DND-41 (cell line): ENCODE results near the gene SSTR3.

ENCODE experiments used
- ATAC-seq: fragments of 200-7000 bp; cut with Tn5 transposase; 3 replicates; pipeline ENCODE4 v1.9.1; 2021; ENCODE audit warnings: low read depth; ENCODE audit not compliant: insufficient read depth
- DNase-seq: peaks from one replicate; pipeline ENCODE4 v3.0.0-alpha.2; 2020
- H2AFZ ChIP-seq: 2 replicates; pipeline ENCODE4 v1.6.0; 2012; ENCODE audit warnings: low read depth, low read length
- H3K27ac ChIP-seq: 2 replicates; pipeline ENCODE4 v1.5.1; 2012; ENCODE audit warnings: low read length, inconsistent platforms
- H3K27me3 ChIP-seq: fragments of 200-600 bp; sonication (generic); 2 replicates; pipeline ENCODE4 v1.6.0; 2012; ENCODE audit warnings: low read length, mild to moderate bottlenecking, inconsistent platforms; ENCODE audit not compliant: insufficient read depth, poor library complexity
- H3K36me3 ChIP-seq: 2 replicates; pipeline ENCODE4 v1.5.1; 2012; ENCODE audit warnings: low read length, inconsistent platforms; ENCODE audit not compliant: insufficient read depth
- H3K4me1 ChIP-seq: 2 replicates; pipeline ENCODE4 v1.5.1; 2012; ENCODE audit warnings: mild to moderate bottlenecking, low read length; ENCODE audit not compliant: insufficient read depth
- H3K4me2 ChIP-seq: 2 replicates; pipeline ENCODE4 v1.6.0; 2012; ENCODE audit warnings: mild to moderate bottlenecking, moderate library complexity, low read length, inconsistent platforms; ENCODE audit not compliant: insufficient read depth
- H3K4me3 ChIP-seq, 2 experiments: fragments of 200-600 bp in 1 of 2; shearing (Covaris generic) in 1 of 2; 2 replicates each; pipeline ENCODE4 v1.5.1; 2012 to 2016; ENCODE audit warnings: inconsistent platforms in 2 of 2, low read length in 2 of 2, mild to moderate bottlenecking in 2 of 2, low read depth in 1 of 2, moderate library complexity in 1 of 2
- H3K79me2 ChIP-seq: 2 replicates; pipeline ENCODE4 v1.6.0; 2012; ENCODE audit warnings: low read length, inconsistent platforms; ENCODE audit not compliant: insufficient read depth
- H3K9ac ChIP-seq: 2 replicates; pipeline ENCODE4 v1.6.0; 2012; ENCODE audit warnings: low read depth, mild to moderate bottlenecking, inconsistent platforms, low read length, moderate library complexity
- H3K9me3 ChIP-seq: 2 replicates; pipeline ENCODE4 v1.5.1; 2012; ENCODE audit warnings: low read length, moderate library complexity, mild to moderate bottlenecking, inconsistent platforms; ENCODE audit not compliant: insufficient read depth, severe bottlenecking
- H4K20me1 ChIP-seq: 2 replicates; pipeline ENCODE4 v1.6.0; 2012; ENCODE audit warnings: low read length; ENCODE audit not compliant: insufficient read depth
- CTCF ChIP-seq: IDR thresholded peaks from 2 replicates; pipeline ENCODE4 v1.5.1; 2012; ENCODE audit warnings: borderline replicate concordance, low read length, moderate library complexity, mild to moderate bottlenecking; ENCODE audit not compliant: poor library complexity, severe bottlenecking; ENCODE audit errors: extremely low read depth
- EZH2 ChIP-seq: IDR thresholded peaks from 3 replicates; pipeline ENCODE4 v1.6.1; 2012; ENCODE audit warnings: borderline replicate concordance, low read depth, mild to moderate bottlenecking, moderate library complexity, low read length, inconsistent platforms; ENCODE audit not compliant: severe bottlenecking

The SSTR3 gene

GRCh38 chr22:37232140-37232998 is 20.1 kb upstream of the SSTR3 start:
- TF ChIP-seq EZH2 = no peak
- TF ChIP-seq CTCF = no peak
- Histone ChIP-seq H2AFZ (no peak overlapping the region), H3K27ac (peak overlapping the region; percentile 43; the same call in 1 of the 2 replicates), H3K4me2 (no peak overlapping the region), H3K79me2 (peaks cover 66% of the 10 kb centered on the region), H3K27me3 (no peaks in the 10 kb centered on the region), H3K9me3 (no peaks in the 10 kb centered on the region), H3K9ac (no peak overlapping the region), H3K4me1 (peaks cover 52% of the 10 kb centered on the region), H3K4me3 (no peak overlapping the region), H4K20me1 (peaks cover 56% of the 10 kb centered on the region), H3K36me3 (peaks cover 90% of the 10 kb centered on the region)
- ATAC-seq (no peak), DNase-seq (peak; percentile 34)

GRCh38 chr22:37231406-37232139 is 19.3 kb upstream of the SSTR3 start:
- Histone ChIP-seq H2AFZ (no peak overlapping the region), H3K36me3 (peaks cover 89% of the 10 kb centered on the region), H3K4me3 (no peak overlapping the region), H3K9ac (no peak overlapping the region), H3K9me3 (no peaks in the 10 kb centered on the region), H3K4me2 (no peak overlapping the region), H3K27me3 (no peaks in the 10 kb centered on the region), H3K27ac (peak overlapping the region; percentile 81), H4K20me1 (peaks cover 52% of the 10 kb centered on the region), H3K79me2 (peaks cover 61% of the 10 kb centered on the region), H3K4me1 (peaks cover 52% of the 10 kb centered on the region)
- TF ChIP-seq EZH2 = no peak
- no peak for TF ChIP-seq CTCF
- DNase-seq (no peak), ATAC-seq (no peak)

GRCh38 chr22:37230673-37231405 is 18.6 kb upstream of the SSTR3 start:
- ATAC-seq (peak; percentile 5; the same call in 2 of the 3 replicates), DNase-seq (peak; percentile 58)
- peak overlapping the region; percentile 37; the same call in 1 of the 2 replicates for H3K4me2 ChIP-seq
- H3K4me3 ChIP-seq = no peak overlapping the region
- peaks cover 89% of the 10 kb centered on the region for H3K36me3 ChIP-seq
- peaks cover 54% of the 10 kb centered on the region for H3K79me2 ChIP-seq
- no peaks in the 10 kb centered on the region for H3K27me3 ChIP-seq
- H3K9me3 ChIP-seq = no peaks in the 10 kb centered on the region
- no peak overlapping the region for H2AFZ ChIP-seq
- H4K20me1 ChIP-seq = peaks cover 47% of the 10 kb centered on the region
- peak overlapping the region; percentile 29; the same call in 1 of the 2 replicates for H3K9ac ChIP-seq
- peaks cover 52% of the 10 kb centered on the region for H3K4me1 ChIP-seq
- no peak for TF ChIP-seq EZH2
- no peak for TF ChIP-seq CTCF
- peak overlapping the region; percentile 81 for H3K27ac ChIP-seq
